Stimulated activated CD8-positive, alpha-beta memory T cell treated with anti-CD3 and anti-CD28 coated beads, Interleukin-12 subunit alpha, Interleukin-12 subunit beta, amount 100 ng/mL, for 1 hour (primary cell): ENCODE measurements around the gene PHF14.
"Not testable (repeated sequence)": the region's sequence is repeated elsewhere in the genome, so short reads cannot be mapped to it uniquely, and the experiment has no call there.

ENCODE experiments used
- DNase-seq: peaks from one replicate; pipeline ENCODE4 v3.0.0-alpha.2; 2020; ENCODE audit warnings: low read depth

The PHF14 gene, protein sequence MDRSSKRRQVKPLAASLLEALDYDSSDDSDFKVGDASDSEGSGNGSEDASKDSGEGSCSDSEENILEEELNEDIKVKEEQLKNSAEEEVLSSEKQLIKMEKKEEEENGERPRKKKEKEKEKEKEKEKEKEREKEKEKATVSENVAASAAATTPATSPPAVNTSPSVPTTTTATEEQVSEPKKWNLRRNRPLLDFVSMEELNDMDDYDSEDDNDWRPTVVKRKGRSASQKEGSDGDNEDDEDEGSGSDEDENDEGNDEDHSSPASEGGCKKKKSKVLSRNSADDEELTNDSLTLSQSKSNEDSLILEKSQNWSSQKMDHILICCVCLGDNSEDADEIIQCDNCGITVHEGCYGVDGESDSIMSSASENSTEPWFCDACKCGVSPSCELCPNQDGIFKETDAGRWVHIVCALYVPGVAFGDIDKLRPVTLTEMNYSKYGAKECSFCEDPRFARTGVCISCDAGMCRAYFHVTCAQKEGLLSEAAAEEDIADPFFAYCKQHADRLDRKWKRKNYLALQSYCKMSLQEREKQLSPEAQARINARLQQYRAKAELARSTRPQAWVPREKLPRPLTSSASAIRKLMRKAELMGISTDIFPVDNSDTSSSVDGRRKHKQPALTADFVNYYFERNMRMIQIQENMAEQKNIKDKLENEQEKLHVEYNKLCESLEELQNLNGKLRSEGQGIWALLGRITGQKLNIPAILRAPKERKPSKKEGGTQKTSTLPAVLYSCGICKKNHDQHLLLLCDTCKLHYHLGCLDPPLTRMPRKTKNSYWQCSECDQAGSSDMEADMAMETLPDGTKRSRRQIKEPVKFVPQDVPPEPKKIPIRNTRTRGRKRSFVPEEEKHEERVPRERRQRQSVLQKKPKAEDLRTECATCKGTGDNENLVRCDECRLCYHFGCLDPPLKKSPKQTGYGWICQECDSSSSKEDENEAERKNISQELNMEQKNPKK

DNA sequence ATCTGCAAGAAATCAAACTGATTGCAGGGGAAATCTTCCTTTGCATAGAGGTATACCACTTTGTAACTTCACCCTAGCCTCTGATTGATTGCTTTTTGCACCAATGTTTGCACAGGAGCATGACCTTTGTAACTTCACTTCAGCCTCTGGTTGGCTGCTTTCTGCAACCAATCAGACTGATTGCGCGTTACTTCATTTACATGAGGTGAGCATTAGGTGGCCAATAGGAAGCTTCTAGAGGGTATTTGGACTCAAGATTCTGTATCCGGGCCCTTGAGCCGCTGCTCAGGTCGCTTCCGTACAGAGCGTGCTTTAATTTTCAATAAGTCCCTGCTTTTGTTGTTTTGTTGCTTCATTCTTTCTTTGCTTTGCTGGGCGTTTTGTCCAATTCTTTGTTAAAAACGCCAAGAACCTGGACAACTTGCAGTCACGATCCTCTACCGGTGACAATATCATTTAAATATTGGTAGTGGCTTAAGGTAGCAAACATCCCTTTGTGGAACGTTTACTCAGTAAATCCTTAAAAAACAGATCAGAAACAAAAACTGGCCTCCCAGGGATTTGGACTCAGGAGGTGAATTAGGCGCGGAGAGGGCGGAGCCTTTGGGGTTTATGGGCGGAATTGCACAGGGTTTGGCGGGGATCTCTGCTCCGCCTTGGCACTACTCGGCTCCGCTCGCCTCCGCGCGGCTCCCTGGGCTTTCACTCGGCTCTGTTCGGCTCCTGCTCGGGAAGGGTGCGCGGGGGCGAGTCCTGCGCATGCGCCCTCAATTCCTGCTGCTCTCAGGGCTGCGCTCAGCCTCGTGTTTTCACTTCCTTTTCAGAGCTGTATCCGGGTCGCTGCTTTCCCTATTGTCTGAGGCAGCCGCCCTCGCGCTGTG lies at the start of gene PHF14:
TSS of gene PHF14 (plus strand) at position 812 of the 881 bp plus-strand sequence. CDS start 452 bp downstream, outside the sequence.
- peak; percentile 89 for DNase-seq

DNA sequence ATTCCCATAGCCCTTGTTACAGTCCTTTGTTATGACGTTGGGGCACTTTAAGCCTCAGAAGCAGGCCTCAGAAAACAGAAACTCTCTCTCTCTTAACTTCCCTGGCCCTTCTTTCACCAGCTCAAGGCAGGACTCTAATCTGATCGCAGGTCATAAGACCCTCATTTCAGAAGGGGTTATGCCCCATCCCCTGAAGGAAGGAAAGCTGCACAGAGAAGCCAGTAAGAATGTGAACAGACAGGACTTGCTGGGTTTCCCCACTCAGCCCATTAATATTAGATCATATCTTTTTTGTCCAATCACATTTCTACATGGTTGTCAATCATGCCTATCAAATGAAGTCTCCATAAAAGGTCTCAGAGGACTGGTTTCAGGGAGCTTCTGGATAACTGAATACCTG lies 49.3 kb upstream of the PHF14 start:
- DNase-seq = no peak

DNA sequence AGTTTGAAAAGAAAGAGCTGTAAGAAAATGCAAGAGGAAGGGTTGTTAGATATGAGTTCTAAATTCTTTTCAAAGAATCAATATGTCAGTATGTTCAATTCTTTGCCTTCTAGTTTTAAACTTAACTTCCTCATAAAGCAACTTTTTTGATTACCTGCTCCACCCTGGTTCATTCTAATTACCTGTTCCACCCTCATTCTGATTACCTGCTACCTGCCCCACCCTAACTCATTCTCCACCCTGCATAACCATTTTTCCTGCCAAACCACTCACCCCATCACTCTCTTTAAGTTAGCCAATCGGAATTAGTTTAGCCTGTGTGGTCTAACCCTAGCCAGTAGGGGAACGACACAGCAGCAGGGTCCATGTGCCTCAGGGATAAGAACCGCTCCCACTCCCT lies 45.5 kb upstream of the PHF14 start:
- not testable (repeated sequence) for DNase-seq

DNA sequence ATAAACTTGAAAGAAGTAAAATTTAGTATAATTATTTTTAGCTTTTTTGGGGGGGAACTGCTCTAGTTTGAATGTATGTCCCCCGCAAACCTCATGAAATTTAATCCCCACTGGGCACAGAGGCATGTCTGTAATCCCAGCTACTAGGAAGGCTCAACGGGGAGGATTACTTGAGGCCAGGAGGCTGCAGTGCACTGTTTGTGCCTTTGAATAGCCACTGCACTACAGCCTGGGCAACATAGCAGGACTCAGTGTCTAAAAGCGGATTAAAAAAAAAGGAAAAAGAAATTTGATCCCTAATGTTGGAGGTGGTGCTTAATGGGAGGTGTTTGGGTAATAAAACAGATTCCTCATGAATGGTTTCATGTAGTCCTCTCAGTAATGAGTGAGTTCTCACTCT lies 43.1 kb upstream of the PHF14 start:
- DNase-seq = no peak

DNA sequence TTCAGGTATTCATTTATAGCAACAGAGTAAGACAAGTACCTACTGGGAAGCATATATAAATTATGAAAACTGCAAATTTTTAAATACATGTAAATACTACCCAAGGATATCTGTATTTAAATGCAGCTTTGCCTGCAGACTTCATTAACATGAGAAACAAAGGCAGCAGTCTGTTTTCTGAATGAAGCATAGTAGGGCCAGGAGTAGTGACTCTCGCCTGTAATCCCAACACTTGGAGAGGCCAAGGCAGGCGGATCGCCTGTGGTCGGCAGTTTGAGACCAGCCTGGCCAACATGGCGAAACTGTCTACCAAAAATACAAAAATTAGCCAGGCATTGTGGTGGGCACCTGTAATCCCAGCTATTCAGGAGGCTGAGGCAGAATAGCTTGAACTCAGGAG lies 42.5 kb upstream of the PHF14 start:
- DNase-seq = no peak

DNA sequence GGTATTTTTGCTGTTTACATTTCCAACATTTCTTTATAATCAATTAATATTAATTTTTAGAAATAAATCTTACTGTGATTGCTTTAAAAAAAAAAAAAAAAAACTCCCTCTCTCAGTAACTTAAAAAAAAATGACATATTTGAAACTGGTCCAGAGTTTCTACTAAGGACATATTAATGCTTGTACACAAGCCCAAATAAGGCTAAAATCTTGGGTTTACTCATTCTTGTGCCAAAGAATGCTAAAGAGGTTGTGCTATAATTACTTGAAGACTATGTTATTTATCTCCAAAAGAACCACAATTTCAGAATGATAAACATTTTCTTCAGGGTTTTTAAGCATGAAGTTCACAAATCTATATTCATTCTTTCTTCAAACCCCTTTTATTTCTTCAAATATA lies 39.4 kb upstream of the PHF14 start:
- no peak for DNase-seq

DNA sequence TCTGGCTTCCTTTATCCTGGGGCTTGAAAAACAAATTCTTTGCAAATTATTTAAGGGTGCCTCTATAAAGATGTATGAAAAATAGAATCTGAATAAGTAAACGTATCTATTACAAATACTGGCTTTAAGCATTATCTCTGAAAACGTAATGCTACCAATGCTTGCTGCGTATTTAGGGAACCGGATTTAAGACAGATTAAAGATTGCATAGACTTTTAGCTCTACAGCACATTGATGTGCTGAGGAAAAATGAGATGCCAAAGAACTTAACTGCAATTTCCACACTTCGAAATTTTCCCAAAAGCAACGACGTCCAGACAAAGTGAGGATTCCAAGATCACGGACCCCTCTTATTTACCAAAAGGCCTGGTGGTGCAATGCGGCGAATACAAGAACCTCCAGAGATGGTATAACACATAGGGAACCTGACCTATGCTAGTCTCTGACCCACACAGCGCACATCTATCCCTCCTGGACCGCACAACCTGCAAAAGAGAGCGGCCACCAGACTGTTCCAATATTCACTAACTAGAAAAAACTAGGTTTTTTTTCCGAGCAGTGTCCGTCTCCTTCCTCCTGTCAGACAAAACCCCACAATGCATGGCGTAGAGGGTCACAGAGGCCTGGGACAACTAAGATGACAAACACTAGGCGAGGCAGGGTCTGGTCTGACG lies 34.3 kb upstream of the PHF14 start:
- DNase-seq = no peak

DNA sequence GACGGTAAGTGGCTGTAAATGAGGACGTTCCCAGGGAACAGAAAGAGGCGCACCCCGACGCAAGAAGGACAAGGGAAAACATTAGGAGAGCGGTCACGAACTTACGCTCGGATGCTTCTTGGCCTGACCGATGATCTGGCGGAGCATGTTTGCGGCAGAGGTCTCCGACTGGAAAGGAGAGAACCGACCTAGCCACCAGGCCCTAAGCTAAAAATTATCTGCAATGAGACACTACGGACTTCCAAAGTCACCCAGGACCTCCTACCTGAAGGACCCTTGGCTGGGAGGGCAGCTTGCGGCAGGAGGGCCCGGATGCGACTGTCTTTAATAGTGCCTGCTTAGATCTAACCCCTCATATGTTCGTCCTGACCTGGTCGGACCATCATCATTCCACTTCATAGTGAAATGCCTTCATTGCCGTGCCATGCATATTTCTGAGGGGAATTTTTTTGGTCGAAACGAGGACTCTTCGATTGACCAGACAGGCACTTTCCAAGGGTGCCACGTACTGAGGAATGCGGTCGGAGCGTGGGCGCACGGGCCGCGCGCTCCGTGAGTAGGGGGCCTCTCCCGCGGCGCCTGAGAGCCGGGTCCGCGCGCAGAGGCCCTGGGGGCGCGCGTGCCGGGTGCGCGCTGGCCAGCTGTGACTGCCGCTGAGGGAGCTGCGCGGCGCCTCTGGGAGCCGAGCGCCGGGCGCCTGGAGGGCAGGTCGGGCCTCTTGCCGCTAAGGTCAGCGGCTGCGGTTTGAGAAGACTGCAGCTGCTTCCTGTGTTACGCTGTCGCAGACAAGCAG lies 33.6 kb upstream of the PHF14 start:
- DNase-seq = peak; percentile 73

DNA sequence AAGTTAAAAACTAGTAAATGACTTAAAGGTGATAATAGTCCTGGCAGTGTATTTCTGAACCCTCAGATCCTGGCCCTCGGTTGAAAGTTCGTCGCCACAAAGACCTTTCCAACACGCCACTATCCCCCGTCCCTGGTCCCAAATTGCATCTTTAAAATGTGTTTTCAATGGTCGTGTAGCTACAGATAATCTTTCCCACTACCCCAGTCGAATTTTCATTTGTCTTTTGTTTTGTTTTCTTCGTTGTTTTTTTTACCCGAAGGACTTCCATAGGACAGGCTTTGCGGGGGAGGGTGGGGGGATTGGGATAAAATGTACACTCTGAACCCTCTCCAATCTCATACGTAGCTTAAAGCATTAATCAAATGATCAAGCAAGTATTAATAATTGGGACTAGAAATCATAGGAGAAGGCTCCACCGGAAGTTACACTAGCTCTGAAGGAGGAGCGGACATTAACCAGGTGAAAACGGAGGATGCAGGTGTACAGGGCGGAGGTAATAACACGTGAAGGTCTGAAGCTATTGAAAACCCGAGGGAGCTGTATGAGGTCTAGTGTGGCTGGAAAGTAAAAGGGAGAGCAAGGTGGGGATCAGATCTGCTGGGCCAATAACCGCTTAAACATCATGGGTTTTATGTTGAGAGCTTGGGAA lies 32.8 kb upstream of the PHF14 start:
- no peak for DNase-seq

DNA sequence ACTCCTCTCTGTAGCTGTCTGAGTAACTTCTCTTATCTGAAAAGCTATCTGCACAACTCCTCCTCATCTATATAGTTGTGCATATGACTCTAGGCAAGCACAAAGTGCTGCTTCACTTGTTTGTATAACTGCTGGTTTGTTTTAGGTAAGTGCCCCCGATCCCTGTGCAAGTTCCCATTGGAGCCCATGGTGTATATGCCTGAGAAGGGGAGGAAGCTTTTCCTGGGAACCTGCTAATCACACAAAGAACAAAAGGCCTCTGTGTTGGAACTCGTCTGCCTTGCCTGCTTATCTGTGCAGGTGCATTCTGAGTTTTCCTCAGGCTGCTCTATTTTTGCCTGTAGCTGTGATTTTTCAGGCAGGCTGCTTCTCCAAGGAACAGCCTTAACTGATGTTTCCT lies 23.2 kb upstream of the PHF14 start:
- no peak for DNase-seq

DNA sequence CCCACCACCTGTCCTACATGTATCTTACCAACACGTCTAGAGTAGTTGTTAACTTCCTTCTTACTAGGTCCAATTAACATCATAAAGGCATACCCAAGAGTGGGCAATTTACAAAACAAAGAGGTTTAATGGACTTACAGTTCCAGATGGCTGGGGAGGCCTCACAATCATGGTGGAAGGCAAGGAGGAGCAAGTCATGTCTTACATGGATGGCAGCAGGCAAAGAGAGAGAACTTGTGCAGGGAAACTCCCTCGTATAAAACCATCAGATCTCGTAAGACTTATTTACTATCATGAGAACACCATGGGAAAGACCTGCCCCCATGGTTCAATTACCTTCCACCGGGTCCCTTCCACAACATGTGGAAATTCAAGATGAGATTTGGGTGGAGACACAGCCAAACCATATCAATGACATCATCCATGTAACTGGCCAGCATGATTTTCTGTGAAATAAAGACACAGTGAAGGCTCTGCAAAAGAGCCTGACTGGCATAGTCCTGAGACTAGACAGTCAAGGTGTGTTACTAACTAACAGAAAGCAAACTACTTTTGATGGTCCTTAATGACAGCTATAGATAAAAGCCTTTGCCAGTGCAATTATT lies 22.6 kb upstream of the PHF14 start:
- not testable (repeated sequence) for DNase-seq

DNA sequence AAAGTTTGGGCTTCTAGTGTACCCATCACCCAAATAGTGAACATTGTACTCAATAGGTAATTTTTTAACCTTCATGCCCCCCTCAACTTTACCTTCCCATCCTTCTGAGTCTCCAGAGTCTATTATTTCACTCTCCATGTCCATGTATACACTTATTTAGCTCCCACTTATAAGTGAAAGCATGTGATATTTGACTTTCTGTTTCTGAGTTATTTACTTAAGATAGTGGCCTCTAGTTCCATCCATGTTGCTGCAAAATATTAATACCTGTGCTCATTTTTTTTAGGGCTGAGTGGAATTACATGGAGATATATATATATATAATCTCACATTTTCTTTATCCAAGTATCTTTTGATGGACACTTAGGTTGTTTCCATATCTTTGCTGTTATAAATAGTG lies 21.1 kb upstream of the PHF14 start:
- DNase-seq = no peak

DNA sequence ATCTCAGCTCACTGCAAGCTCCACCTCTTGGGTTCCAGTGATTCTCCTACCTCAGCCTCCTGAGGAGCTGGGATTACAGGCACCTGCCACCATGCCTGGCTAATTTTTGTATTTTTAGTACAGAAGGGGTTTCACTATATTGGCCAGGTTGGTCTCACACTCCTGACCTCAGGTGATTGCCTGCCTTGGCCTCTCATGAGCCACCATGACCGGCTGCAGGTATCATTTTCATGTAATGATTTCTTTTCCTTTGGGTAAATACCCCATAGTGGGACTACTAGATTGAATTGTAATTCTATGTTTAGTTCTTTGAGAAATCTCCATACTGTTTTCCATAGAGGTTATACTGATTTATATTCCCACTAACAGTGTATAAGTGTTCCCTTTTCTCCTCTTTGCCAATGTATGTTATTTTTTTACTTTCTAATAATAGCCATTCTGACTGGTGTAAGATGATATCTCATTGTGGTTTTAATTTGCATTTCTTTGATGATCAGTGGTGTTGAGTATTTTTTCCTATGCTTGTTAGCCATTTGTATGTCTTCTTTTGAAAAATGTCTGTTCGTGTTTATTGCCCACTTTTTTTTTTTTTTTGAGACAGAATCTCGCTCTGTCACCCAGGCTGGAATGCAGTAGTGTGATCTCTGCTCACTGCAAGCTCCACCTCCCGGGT lies 20.5 kb upstream of the PHF14 start:
- not testable (repeated sequence) for DNase-seq

DNA sequence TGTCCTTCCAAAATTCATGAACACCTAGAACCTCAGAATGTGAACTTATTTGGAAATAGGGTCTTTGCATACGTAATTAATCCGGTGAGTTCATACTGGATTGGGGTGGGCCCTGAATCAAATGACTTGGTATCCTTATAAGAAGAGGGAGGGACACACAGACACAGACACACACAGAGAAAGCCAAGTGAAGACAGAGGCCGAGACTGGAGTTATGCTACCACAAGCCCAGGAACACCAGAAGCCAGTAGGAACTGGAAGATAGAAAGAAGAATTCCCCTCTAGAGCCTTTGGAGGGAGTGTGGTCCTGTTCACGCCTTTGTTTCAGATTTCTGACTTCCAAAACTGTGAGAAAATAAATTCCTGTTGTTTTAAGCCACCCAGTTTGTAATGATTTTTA lies 17.1 kb upstream of the PHF14 start:
- no peak for DNase-seq

DNA sequence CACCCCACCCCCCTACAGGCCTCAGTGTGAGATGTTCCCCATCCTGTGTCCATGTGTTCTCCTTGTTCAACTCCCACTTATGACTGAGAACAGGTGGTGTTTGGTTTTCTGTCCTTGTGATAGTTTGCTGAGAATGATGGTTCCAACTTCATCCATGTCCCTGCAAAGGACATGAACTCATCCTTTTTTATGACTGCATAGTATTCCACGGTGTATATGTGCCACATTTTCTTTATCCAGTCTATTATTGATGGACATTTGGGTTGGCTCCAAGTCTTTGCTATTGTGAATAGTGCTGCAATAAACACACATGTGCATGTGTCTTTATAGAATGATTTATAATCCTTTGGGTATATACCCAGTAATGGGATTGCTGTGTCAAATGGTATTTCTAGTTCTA lies 13.4 kb upstream of the PHF14 start:
- not testable (repeated sequence) for DNase-seq

DNA sequence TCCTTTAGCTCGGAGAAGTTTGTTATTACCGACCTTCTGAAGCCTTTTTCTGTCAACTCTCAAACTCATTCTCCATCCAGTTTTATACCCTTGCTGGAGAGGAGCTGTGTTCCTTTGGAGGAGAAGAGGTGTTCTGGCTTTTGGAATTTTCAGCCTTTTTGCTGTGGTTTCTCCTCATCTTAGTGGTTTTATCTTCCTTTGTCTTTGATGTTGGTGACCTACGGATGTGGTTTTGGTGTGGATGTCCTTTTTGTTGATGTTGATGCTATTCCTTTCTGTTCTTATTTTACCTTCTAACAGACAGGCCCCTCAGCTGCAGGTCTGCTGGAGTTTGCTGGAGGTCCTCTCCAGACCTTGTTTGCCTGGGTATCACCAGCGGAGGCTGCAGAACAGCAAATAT lies 8.7 kb upstream of the PHF14 start:
- not testable (repeated sequence) for DNase-seq

DNA sequence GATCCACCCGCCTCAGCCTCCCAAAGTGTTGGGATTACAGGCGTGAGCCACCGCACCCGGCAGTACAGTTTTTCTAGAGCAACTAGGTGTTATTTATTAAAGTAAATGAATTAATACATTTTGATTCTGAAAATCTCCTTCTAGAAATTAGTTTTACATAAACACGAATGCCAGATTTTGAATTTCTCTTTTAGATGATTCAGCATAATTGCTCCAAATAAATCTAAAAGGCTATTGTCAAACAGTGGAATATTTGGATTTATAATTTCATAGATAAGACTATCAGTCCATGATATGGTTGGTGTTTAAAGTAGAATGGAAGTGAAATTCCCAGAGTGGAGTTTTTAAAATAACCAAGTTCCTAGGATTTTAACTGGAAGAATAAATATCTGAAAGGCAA lies 1.5 kb upstream of the PHF14 start:
- no peak for DNase-seq

DNA sequence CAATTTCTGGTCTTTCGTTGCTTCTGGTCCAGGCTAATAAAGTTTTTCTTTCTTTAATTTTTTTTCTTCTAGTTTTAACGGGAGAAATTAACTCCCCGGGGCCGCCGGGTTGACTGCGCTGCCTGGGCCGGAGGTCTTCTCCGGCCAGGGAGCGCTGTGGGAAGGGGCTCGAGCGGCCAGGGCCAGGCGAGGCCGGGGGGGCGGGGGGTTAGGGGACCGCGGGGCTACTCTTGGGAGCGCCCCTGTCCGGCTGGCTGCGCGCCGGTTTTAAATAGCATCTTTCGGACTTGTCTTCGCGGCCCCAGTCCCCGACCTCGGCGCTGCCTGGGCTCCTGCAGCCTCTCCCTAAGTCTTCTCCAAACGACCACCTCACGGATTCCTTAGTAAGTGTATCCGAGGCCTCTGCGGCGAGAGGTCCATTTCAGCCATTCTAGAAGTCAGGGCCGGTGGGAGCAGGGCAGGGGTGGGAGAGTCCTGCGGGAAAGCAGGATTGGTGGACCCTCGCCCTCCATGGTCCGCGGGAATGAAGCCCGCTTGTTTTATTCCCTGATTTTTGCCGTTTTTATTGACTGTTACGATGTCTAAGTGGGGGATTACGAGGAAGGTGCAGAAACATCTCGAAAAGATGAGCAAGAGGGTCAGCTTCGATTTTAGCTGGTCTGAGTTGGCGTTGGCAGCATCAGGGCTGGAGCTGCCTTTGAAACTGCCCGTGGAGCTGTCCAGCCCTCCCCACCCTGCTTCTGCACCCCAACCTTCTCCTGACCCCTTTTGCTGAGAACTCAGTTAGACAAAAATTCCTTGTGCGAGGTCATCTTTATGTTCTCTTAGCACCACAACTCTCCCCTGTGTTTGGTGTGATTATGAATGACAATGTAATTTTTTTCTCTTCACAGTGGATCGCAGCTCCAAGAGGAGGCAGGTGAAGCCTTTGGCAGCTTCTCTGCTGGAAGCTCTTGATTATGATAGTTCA lies 555 bp downstream of the PHF14 start:
- no peak for DNase-seq
